Right cardiac atrium (tissue), 5 donors: Measurements from ENCODE around the gene C19orf85. TPM values are rescaled to one million over a fixed set of nuclear protein-coding genes. Genes with fewer than 3 reads are reported as not detected.
A peak's percentile ranks its signal among the peaks of the same experiment; 100 is the strongest.
"Not testable (repeated sequence)": the region's sequence is repeated elsewhere in the genome, so short reads cannot be mapped to it uniquely, and the experiment has no call there.

Experiments used
- ATAC-seq, 2 donors: fragments of 200-7000 bp; cut with Tn5 transposase; one replicate each; pipeline versions ENCODE4 v1.8.0 to v1.9.1; 2020; ENCODE audit warnings: moderate library complexity in 2 of 2, mild to moderate bottlenecking in 1 of 2
- DNase-seq, 3 donors: peaks; one replicate each; pipeline ENCODE4 v3.0.0-alpha.2; 2020
- H3K27ac ChIP-seq: one replicate; pipeline ENCODE4 v1.5.1; 2013; ENCODE audit warnings: mild to moderate bottlenecking, low read length, control low read depth, moderate library complexity
- H3K27me3 ChIP-seq: one replicate; pipeline ENCODE4 v1.6.1; 2013; ENCODE audit not compliant: control insufficient read depth, insufficient read depth
- H3K4me1 ChIP-seq: one replicate; pipeline ENCODE4 v1.6.1; 2013; ENCODE audit warnings: low read length; ENCODE audit not compliant: control insufficient read depth, insufficient read depth
- H3K4me3 ChIP-seq: one replicate; pipeline ENCODE4 v1.5.1; 2013; ENCODE audit warnings: low read length, control low read depth
- H3K9me3 ChIP-seq: one replicate; pipeline ENCODE4 v1.6.1; 2013; ENCODE audit warnings: low read length; ENCODE audit not compliant: control insufficient read depth
- WGBS: extraction: QIAGEN DNeasy Blood & Tissue Kit; methylation state at CpG from one replicate; pipeline ENCODE4 v1.1.7; 2013; 5-methylcytosine and 5-hydroxymethylcytosine counted together
- intact Hi-C, 4 donors: fragments of 100-400 bp; cut with DNase I; formaldehyde crosslinking; loops; one replicate each; pipeline versions ENCODE4 v1.11.0 to v1.14.0; 2022 to 2023
- polyA plus RNA-seq: library from polyadenylated mRNA; stranded (reverse); fragments of 200-250 nt; gene quantifications from one replicate; pipeline ENCODE4 v1.2.3, GENCODE V29; 2013
- total RNA-seq, 4 donors: library from RNA; stranded (reverse); fragmentation: NEBNext Ultra II Directional; extraction: Animal tissue kit (Norgen Biotek cat#: 25700); gene quantifications; one replicate each; pipeline ENCODE4 v1.2.1, GENCODE V29; 2021
- donor health status: healthy with polysubstance abuse.
- donor health status: DM: no; HTN: yes; CAD: no.
- donor health status: DM: no; HTN: no; CAD: no.
- donor health status: DM: no; HTN: yes; CAD: no; lungs with severe emphysema.
- donor health status: DM: yes; HTN: yes; CAD: no.

The C19orf85 gene
- total and polyA plus RNA-seq, 5 donors: not detected

DNA sequence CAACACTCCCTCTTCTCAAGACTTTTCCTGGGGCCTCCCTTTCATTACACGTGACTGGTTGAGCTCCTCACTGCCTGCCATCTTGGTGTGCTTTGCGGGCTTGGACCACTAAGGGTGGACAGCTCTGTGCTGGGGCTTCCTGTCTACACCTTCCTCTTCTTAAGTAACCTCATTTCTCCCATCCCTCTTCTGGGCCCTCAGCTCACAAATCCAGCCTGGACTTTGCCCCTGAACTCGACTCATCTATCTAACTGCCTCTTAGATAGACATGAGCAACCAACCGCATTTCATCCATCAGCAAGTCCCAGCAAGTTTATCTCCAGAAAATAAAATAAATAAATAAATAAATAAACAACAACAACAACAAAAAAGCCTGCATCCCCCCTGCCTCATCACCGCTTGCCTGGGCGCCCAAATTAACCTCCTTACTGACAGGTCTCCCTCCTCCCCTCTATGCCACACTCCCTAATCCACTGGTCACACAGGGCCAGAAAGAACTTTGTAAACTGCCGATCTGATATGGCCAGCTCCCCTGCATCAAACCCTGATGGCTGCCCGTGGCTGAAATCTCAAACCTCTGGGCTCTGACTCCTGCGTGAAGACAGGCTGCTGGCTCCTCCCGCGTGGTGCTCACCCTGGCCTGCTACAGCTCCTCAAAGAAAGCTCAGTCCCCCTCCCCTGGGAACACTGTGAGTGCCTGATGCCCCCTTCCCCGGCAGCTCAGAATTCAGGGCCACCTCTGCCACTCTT lies 10.9 kb downstream of the C19orf85 start:
- H3K27ac ChIP-seq: no peak overlapping the region
- H3K4me1 ChIP-seq: no peaks in the 10 kb centered on the region
- WGBS: 91% methylated on average over 12 of the region's 12 CpGs
- H3K4me3 ChIP-seq: no peak overlapping the region
- no peaks in the 10 kb centered on the region for H3K9me3 ChIP-seq
- DNase-seq: no peak
- intact Hi-C loops: no loop called here
- no peaks in the 10 kb centered on the region for H3K27me3 ChIP-seq
- ATAC-seq: no peak

DNA sequence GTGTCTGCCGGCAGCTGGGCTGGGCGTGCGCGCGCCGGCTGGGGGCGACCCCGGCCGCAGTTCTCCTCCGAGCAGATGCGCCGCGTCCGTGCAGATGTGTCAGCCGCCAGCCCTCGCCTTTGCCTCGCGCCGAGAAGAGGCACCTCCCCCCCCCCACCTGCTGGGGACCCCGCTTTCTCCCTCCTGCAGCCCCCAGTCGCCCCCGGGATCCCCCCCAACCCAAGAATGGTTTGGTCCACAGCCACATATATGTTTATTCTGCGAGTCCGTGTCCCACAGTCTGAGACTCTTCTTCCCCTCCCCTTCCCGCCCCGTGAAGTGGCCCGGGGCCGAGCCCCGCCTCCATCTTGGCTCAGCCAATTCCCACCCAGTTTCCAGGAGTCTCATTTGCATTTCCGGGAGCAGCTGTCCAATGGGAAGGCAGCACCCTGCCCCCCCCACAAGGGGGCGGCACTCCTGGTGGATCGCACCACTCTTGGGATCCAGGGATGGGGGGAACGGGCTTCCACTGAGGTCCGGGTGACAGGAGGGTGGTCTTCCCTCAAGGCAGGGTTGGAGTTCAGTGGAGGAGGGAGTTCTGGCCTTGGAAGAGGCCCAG lies 11.7 kb downstream of the C19orf85 start:
- H3K9me3 ChIP-seq: no peaks in the 10 kb centered on the region
- no peaks in the 10 kb centered on the region for H3K27me3 ChIP-seq
- ATAC-seq (peak; percentile 80 to 82), DNase-seq (peak; percentile 84 to 93 (median 88))
- no peak overlapping the region for H3K4me3 ChIP-seq
- intact Hi-C loops: no loop called here
- H3K4me1 ChIP-seq: no peaks in the 10 kb centered on the region
- no peak overlapping the region for H3K27ac ChIP-seq
- WGBS: 13% methylated on average over 34 of the region's 34 CpGs

DNA sequence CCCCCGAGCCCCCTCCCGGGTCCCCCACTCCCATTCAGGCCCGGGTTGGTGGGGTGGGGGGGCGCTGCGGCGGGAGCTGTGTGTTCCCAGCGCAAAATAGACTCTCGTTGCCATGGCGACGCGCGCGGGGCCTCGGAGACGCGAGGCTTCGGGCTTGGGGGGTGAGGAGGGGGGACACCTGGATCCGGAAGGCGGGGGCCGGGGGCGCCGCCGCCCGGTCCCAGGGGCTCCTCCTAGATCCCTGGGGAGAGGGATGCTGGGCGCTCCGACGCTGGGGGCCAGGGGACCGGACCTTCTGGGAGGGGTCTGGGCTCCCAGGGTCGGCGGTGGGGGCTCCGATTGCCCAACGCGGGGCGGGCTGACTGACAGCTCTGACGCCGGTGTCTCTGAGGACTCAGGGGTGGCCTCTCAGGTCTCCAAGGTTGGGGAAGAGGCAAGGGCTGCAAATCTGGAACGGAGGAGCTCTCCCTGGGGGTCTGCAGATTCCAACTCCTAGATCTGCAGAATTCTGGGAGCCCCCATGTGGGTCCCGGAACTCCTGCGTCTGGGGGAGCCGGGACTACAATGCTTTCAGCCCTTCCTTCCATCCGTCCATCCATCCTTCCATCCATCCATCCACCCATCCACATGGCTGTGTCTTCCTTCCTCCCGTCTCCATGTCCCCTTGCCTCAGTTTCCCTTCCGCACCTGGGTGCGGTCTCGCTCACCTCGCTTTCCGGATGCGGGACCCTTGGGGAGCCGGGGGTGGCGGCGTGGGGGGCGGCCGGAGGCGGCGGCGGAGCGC lies 12.4 kb downstream of the C19orf85 start:
- Histone ChIP-seq H3K27me3 (no peaks in the 10 kb centered on the region), H3K27ac (no peak overlapping the region), H3K4me1 (no peaks in the 10 kb centered on the region), H3K9me3 (no peaks in the 10 kb centered on the region), H3K4me3 (no peak overlapping the region)
- 2% methylated on average over 57 of the region's 57 CpGs for WGBS
- intact Hi-C loops: no loop called here
- DNase-seq (peak in 2 of 3 donors; percentile 64 to 73), ATAC-seq (no peak)

DNA sequence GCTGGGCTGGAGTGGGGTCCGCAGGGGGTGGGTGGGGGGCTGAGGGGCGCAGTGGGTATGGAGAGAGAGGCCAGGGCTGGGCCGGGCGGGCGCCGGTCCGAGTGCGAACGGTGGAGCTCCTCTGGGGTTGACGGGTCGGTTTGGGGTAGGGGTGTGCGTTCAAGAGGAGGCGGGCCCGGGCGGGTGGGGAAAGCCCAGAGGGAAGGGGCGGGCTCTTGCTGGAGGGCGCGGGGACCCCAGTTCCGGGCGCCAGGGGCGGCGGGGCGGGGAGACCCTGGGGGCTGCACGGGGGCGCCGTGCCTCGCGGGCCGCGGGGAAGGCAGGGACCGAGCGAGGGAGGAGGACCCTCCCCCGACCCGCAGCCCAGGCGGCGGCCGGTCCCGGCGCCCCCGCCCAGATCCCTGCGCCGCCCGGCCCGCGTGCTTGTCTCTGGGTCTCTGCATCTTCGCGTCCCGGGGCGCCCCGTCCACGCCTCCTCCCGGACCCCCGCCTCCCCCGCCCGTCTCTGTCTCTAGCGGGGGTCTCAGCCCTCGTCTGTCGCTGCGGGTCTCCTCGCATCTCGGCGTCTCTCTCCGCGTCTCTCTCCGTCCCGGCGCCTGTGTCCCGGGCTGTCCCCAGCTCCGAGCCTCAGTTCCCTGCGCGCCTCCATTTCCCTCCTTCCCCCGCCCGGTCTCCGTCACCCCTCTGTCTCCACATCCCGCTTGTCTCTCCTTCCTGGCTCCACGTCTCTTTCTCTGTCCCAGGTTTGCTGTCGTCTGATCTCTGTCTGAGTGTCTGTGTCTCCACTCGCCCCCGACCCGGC lies 13.2 kb downstream of the C19orf85 start:
- Histone ChIP-seq H3K4me1 (no peaks in the 10 kb centered on the region), H3K27me3 (no peaks in the 10 kb centered on the region), H3K9me3 (no peaks in the 10 kb centered on the region), H3K27ac (no peak overlapping the region), H3K4me3 (no peak overlapping the region)
- intact Hi-C loops: no loop called here
- WGBS: 1% methylated on average over 80 of the region's 80 CpGs
- no peak for ATAC-seq
- peak in 1 of 3 donors; percentile 61 for DNase-seq

DNA sequence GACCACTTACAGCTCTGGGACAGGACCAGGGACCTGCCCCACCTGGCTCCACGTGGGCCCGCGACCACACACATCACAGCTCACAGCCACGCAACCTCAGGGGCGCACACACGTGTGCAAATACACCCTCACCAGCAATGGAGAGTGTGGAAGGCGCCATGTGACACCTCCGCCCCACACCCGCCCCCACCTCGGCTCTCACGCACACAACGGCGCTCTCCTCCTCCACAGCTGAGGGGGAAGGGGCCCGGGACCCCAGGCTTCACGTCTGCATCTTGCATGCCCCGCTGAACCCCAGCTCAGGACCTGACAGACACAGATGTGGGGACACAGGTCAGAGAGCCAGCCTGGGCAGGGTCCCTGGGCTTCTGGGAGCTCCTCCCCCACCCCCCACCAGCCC lies 15.1 kb downstream of the C19orf85 start:
- 34% methylated on average over 16 of the region's 16 CpGs for WGBS
- no peak overlapping the region for H3K27ac ChIP-seq
- H3K27me3 ChIP-seq: no peaks in the 10 kb centered on the region
- peak in 1 of 3 donors; percentile 33 for DNase-seq
- no peak overlapping the region for H3K4me3 ChIP-seq
- intact Hi-C loops: no loop called here
- H3K4me1 ChIP-seq: no peaks in the 10 kb centered on the region
- no peaks in the 10 kb centered on the region for H3K9me3 ChIP-seq
- ATAC-seq: no peak

DNA sequence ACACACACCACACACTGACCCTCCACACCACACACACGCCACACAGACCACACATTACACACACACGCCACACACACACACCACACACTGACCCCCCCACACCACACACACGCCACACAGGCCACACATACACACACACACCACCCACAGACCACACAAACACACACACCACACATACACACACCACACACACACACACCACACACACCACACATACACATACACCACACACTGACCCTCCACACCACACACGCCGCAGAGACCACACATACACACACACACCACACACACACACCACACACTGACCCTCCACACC lies 16.4 kb downstream of the C19orf85 start:
- DNase-seq, H3K9me3 ChIP-seq, H3K27me3 ChIP-seq, H3K4me3 ChIP-seq, H3K27ac ChIP-seq, H3K4me1 ChIP-seq, ATAC-seq, intact Hi-C loops: not testable (repeated sequence)
- WGBS: 89% methylated on average over 5 of the region's 5 CpGs

DNA sequence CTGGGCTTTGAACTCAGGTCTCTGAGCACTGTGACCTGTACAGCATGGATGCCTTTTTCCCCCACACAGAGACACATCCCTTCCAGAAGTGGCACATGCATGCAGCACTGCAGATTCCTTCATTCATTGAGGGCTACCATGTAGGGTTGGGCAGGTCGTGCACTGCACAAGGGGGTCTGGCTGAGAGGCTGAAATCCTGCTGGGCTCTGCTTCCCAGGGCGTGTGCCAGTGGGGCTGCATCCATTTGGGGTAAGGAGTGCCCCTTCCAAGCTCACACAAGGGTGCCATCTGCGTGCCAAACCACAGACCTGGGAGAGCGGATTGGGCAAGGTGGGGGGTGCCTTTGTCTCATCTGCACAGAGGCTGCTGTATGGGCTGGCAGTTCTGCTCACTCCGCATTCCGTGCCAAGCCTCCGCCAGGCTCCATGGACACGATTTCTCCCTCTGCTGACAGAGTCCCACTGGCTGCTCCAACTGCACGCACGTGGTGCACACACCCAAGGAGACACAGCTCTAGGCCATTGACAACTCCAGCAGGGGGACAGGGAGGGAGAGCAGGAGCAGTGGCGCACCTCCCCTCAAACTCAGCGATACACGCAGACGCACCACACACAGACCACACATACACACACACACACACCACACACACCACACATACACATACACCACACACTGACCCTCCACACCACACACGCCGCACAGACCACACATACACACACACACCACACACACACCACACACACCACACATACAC lies 17.0 kb downstream of the C19orf85 start:
- Histone ChIP-seq H3K27ac (no peak overlapping the region), H3K27me3 (no peaks in the 10 kb centered on the region), H3K4me3 (no peak overlapping the region), H3K4me1 (no peaks in the 10 kb centered on the region), H3K9me3 (no peaks in the 10 kb centered on the region)
- intact Hi-C loops: no loop called here
- WGBS: 30% methylated on average over 16 of the region's 16 CpGs
- ATAC-seq (peak; percentile 23 to 28), DNase-seq (peak in 2 of 3 donors; percentile 49 to 51)

DNA sequence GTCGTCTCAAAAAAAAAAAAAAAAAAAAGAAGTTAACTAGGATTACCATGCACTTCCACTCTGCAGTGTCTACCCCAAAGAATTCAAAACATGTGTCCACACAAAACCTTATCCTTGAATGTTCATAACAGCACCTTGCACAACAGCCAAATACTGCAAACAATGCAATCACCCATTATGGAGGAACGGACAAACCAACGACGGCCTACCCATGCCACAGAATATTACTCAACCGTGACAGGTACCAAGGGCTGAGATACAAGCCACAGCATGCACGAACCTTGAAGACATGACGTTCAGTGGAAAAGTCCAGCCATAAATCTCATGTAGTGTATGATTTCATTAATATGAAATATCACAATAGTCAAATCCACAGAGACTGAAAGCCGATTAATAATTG lies 18.5 kb downstream of the C19orf85 start:
- H3K4me1 ChIP-seq: no peaks in the 10 kb centered on the region
- WGBS: 77% methylated on average over 8 of the region's 8 CpGs
- DNase-seq (no peak), ATAC-seq (no peak)
- intact Hi-C loops: no loop called here
- no peaks in the 10 kb centered on the region for H3K27me3 ChIP-seq
- no peaks in the 10 kb centered on the region for H3K9me3 ChIP-seq
- no peak overlapping the region for H3K27ac ChIP-seq
- H3K4me3 ChIP-seq: no peak overlapping the region

DNA sequence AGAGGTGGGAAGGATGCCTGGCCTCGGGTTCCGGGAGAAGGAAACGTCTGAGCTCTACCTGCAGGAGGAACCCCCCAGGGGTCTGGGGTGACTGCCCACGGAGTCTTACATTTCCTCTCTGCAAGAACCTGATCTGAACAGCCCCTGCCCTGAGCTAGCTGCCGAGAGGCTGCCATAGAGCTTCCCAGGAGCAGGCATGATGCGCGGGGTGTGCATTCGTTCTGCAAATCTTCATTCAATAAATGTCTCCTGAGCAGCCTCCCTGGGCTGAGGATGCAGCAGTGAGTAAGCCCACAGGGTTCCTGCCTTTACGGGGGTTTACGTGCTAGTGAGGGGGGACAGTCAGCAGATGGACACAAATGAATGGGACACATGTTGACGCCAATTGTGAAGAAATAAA lies 19.9 kb downstream of the C19orf85 start:
- H3K9me3 ChIP-seq: no peaks in the 10 kb centered on the region
- ATAC-seq (no peak), DNase-seq (no peak)
- no peak overlapping the region for H3K27ac ChIP-seq
- H3K4me1 ChIP-seq: no peaks in the 10 kb centered on the region
- no peak overlapping the region for H3K4me3 ChIP-seq
- no peaks in the 10 kb centered on the region for H3K27me3 ChIP-seq
- 40% methylated on average over 11 of the region's 11 CpGs for WGBS
- intact Hi-C loops: no loop called here

DNA sequence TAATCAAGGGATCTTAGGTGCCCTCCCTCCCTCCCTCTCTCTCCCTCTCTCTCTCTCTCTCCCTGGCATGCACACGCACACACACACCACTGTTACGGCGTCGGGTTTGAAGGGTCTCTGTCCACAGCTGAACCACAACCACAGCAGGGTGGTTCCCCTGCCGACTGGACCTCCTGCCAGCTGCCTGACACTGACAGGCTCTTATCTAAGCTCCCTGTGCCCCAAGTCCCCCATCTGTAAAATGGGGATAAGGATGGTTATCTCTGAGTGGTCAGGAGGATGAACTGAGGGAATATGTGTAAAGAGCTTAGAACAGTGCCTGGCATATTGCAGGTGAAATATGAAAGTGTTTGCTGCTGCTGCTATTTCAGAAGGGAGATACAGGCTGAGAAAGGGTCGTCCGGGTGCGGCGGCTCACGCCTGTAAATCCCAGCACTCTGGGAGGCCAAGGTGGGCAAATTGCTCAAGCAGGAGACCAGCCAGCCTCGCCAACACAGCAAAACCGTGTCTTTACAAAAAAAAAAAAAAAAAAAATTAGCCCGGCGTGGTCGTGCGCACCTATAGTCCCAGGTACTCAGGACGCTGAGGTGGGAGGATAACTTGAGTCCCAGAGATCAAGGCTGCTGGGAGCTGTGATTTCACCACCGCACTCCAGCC lies 20.6 kb downstream of the C19orf85 start:
- Histone ChIP-seq H3K27ac (no peak overlapping the region), H3K4me3 (no peak overlapping the region), H3K9me3 (no peaks in the 10 kb centered on the region), H3K4me1 (no peaks in the 10 kb centered on the region), H3K27me3 (no peaks in the 10 kb centered on the region)
- 32% methylated on average over 18 of the region's 18 CpGs for WGBS
- DNase-seq (no peak), ATAC-seq (no peak)
- intact Hi-C loops: no loop called here
